HEK293 (cell line): ENCODE measurements around the gene AFF4.
A peak's percentile ranks its signal among the peaks of the same experiment; 100 is the strongest.

Experiments
- EGR2 ChIP-seq: fragments of 450-650 bp; formaldehyde crosslinking; IDR thresholded peaks from 2 replicates; pipeline ENCODE4 v1.5.1; 2016; ENCODE audit warnings: low read depth, missing biosample characterization, missing genetic modification characterization
- PRDM1 ChIP-seq: fragments of 450-650 bp; formaldehyde crosslinking; IDR thresholded peaks from 2 replicates; pipeline ENCODE4; 2016; ENCODE audit warnings: missing biosample characterization, missing genetic modification characterization
- SETDB1 ChIP-seq: IDR thresholded peaks from one replicate; pipeline ENCODE4 v1.6.1; 2017; ENCODE audit warnings: mild to moderate bottlenecking, low read length, moderate library complexity, mixed read lengths; ENCODE audit not compliant: insufficient read length
- SP2 ChIP-seq: fragments of 450-650 bp; formaldehyde crosslinking; IDR thresholded peaks from 2 replicates; pipeline ENCODE4 v1.5.1; 2016; ENCODE audit warnings: missing biosample characterization, missing genetic modification characterization
- SP7 ChIP-seq: fragments of 450-650 bp; formaldehyde crosslinking; IDR thresholded peaks from 2 replicates; pipeline ENCODE4 v1.5.1; 2016; ENCODE audit warnings: missing biosample characterization, missing genetic modification characterization
- WT1 ChIP-seq: fragments of 450-650 bp; formaldehyde crosslinking; IDR thresholded peaks from 2 replicates; pipeline ENCODE4 v1.5.1; 2016; ENCODE audit warnings: missing biosample characterization, missing genetic modification characterization
- ZBTB20 ChIP-seq: fragments of 450-650 bp; formaldehyde crosslinking; IDR thresholded peaks from 2 replicates; pipeline ENCODE4 v1.5.1; 2016; ENCODE audit warnings: missing biosample characterization, missing genetic modification characterization
- ZBTB21 ChIP-seq: fragments of 450-650 bp; formaldehyde crosslinking; IDR thresholded peaks from 2 replicates; pipeline ENCODE4 v1.5.1; 2017; ENCODE audit warnings: missing biosample characterization, missing genetic modification characterization
- ZBTB8A ChIP-seq: fragments of 450-650 bp; formaldehyde crosslinking; IDR thresholded peaks from 2 replicates; pipeline ENCODE4 v1.5.1; 2016; ENCODE audit warnings: missing biosample characterization, missing genetic modification characterization
- ZEB2 ChIP-seq: fragments of 450-650 bp; formaldehyde crosslinking; IDR thresholded peaks from 2 replicates; pipeline ENCODE4 v1.5.1; 2016; ENCODE audit warnings: missing biosample characterization, missing genetic modification characterization
- ZIC2 ChIP-seq: fragments of 450-650 bp; formaldehyde crosslinking; IDR thresholded peaks from 2 replicates; pipeline ENCODE4 v1.5.1; 2016; ENCODE audit warnings: missing biosample characterization, missing genetic modification characterization
- ZNF121 ChIP-seq: fragments of 450-650 bp; formaldehyde crosslinking; IDR thresholded peaks from 2 replicates; pipeline ENCODE4 v1.5.1; 2016; ENCODE audit warnings: missing biosample characterization, missing genetic modification characterization
- ZNF146 ChIP-seq: fragments of 450-650 bp; formaldehyde crosslinking; IDR thresholded peaks from 2 replicates; pipeline ENCODE4 v1.5.1; 2016; ENCODE audit warnings: missing biosample characterization, missing genetic modification characterization
- ZNF155 ChIP-seq: fragments of 450-650 bp; formaldehyde crosslinking; IDR thresholded peaks from 2 replicates; pipeline ENCODE4 v1.5.1; 2016; ENCODE audit warnings: missing biosample characterization, missing genetic modification characterization
- ZNF18 ChIP-seq: fragments of 450-650 bp; formaldehyde crosslinking; IDR thresholded peaks from 2 replicates; pipeline ENCODE4 v1.5.1; 2016; ENCODE audit warnings: missing biosample characterization, missing genetic modification characterization
- ZNF19 ChIP-seq: fragments of 450-650 bp; formaldehyde crosslinking; IDR thresholded peaks from 2 replicates; pipeline ENCODE4; 2016; ENCODE audit warnings: missing biosample characterization, missing genetic modification characterization, low read depth
- ZNF202 ChIP-seq: fragments of 450-650 bp; formaldehyde crosslinking; IDR thresholded peaks from 2 replicates; pipeline ENCODE4 v1.5.1; 2016; ENCODE audit warnings: missing biosample characterization, missing genetic modification characterization, borderline replicate concordance
- ZNF23 ChIP-seq: fragments of 450-650 bp; formaldehyde crosslinking; IDR thresholded peaks from 2 replicates; pipeline ENCODE4 v1.5.1; 2016; ENCODE audit warnings: missing biosample characterization, missing genetic modification characterization, borderline replicate concordance
- ZNF24 ChIP-seq: fragments of 450-650 bp; formaldehyde crosslinking; IDR thresholded peaks from 2 replicates; pipeline ENCODE4 v1.5.1; 2016; ENCODE audit warnings: missing biosample characterization, missing genetic modification characterization
- ZNF266 ChIP-seq: fragments of 450-650 bp; formaldehyde crosslinking; IDR thresholded peaks from 2 replicates; pipeline ENCODE4 v1.5.1; 2016; ENCODE audit warnings: missing biosample characterization, missing genetic modification characterization, low read depth
- ZNF341 ChIP-seq: fragments of 450-650 bp; formaldehyde crosslinking; IDR thresholded peaks from 2 replicates; pipeline ENCODE4; 2016; ENCODE audit warnings: low read depth, missing biosample characterization, missing genetic modification characterization
- ZNF354C ChIP-seq: fragments of 450-650 bp; formaldehyde crosslinking; IDR thresholded peaks from 2 replicates; pipeline ENCODE4 v1.5.1; 2016; ENCODE audit warnings: missing biosample characterization, missing genetic modification characterization, low read depth, borderline replicate concordance
- ZNF416 ChIP-seq: fragments of 450-650 bp; formaldehyde crosslinking; IDR thresholded peaks from 2 replicates; pipeline ENCODE4 v1.5.1; 2016; ENCODE audit warnings: missing biosample characterization, missing genetic modification characterization
- ZNF501 ChIP-seq: fragments of 450-650 bp; formaldehyde crosslinking; IDR thresholded peaks from 2 replicates; pipeline ENCODE4 v1.5.1; 2016; ENCODE audit warnings: missing biosample characterization, missing genetic modification characterization
- ZNF518A ChIP-seq: fragments of 450-650 bp; formaldehyde crosslinking; conservative IDR thresholded peaks from 2 replicates; pipeline ENCODE4 v1.5.1; 2016; ENCODE audit warnings: low read depth, missing biosample characterization, missing genetic modification characterization
- ZNF558 ChIP-seq: fragments of 450-650 bp; formaldehyde crosslinking; IDR thresholded peaks from 2 replicates; pipeline ENCODE4 v1.5.1; 2016; ENCODE audit warnings: missing biosample characterization, missing genetic modification characterization
- ZNF596 ChIP-seq: fragments of 450-650 bp; IDR thresholded peaks from 2 replicates; pipeline ENCODE4 v1.5.0; 2018; ENCODE audit warnings: missing biosample characterization, mild to moderate bottlenecking, missing genetic modification characterization, moderate library complexity
- ZNF600 ChIP-seq: fragments of 450-650 bp; formaldehyde crosslinking; IDR thresholded peaks from 2 replicates; pipeline ENCODE4 v1.5.1; 2016; ENCODE audit warnings: missing biosample characterization, missing genetic modification characterization
- ZNF621 ChIP-seq: fragments of 450-650 bp; formaldehyde crosslinking; IDR thresholded peaks from 2 replicates; pipeline ENCODE4 v1.5.1; 2017; ENCODE audit warnings: missing biosample characterization, missing genetic modification characterization
- ZNF626 ChIP-seq: fragments of 450-650 bp; sonication (Bioruptor Pico); formaldehyde crosslinking; IDR thresholded peaks from 2 replicates; pipeline ENCODE4 v1.5.1; 2018; ENCODE audit warnings: missing biosample characterization, missing genetic modification characterization, inconsistent platforms
- ZNF664 ChIP-seq: fragments of 450-650 bp; formaldehyde crosslinking; IDR thresholded peaks from 2 replicates; pipeline ENCODE4 v1.5.1; 2016; ENCODE audit warnings: missing biosample characterization, missing genetic modification characterization
- ZNF677 ChIP-seq: fragments of 450-650 bp; IDR thresholded peaks from 2 replicates; pipeline ENCODE4 v1.5.0; 2018; ENCODE audit warnings: missing biosample characterization, mild to moderate bottlenecking, missing genetic modification characterization, moderate library complexity
- ZNF692 ChIP-seq: fragments of 450-650 bp; formaldehyde crosslinking; IDR thresholded peaks from 2 replicates; pipeline ENCODE4 v1.5.1; 2016; ENCODE audit warnings: missing biosample characterization, missing genetic modification characterization
- ZNF707 ChIP-seq: fragments of 450-650 bp; formaldehyde crosslinking; IDR thresholded peaks from 2 replicates; pipeline ENCODE4 v1.5.1; 2016; ENCODE audit warnings: missing biosample characterization, missing genetic modification characterization
- ZSCAN16 ChIP-seq: fragments of 450-650 bp; formaldehyde crosslinking; IDR thresholded peaks from 2 replicates; pipeline ENCODE4 v1.5.1; 2016; ENCODE audit warnings: missing biosample characterization, missing genetic modification characterization

AFF4 gene

GRCh38 chr5:132866342-132867045, 96.9 kb downstream of the AFF4 start, which contains the start of the genes GDF9 and UQCRQ (continued):
- TF ChIP-seq ZNF518A, result peak; percentile 90
- no peak for TF ChIP-seq PRDM1 (tag by site-specific recombination)
- TF ChIP-seq ZNF621, result no peak
- TF ChIP-seq ZIC2 (tag by site-specific recombination), result peak; percentile 96
- TF ChIP-seq ZNF416 (tag by site-specific recombination), result no peak
- no peak; the same call in 1 of the 2 replicates for TF ChIP-seq ZBTB20 (tag by site-specific recombination)
- 0 out of 2 replicates have a peak, but pooled peaks have one; percentile 55 for TF ChIP-seq ZSCAN16 (tag by site-specific recombination)
- TF ChIP-seq ZNF24, result peak; percentile 52; the same call in 1 of the 2 replicates
- peak; percentile 39; the same call in 1 of the 2 replicates for TF ChIP-seq ZNF121 (tag by site-specific recombination)
- TF ChIP-seq ZNF23 (tag by site-specific recombination), result no peak
- TF ChIP-seq ZBTB8A (tag by site-specific recombination), result peak; percentile 100
- no peak for TF ChIP-seq ZNF626 (tag by site-specific recombination)
- TF ChIP-seq ZNF19, result no peak
- peak; percentile 99 for TF ChIP-seq ZBTB21 (tag by site-specific recombination)
- TF ChIP-seq ZNF501 (tag by site-specific recombination), result peak; percentile 93
- TF ChIP-seq SP7 (tag by site-specific recombination), result peak; percentile 72
- peak; percentile 62 for TF ChIP-seq ZNF692 (tag by site-specific recombination)
- no peak for TF ChIP-seq ZNF18
- no peak; the same call in 1 of the 2 replicates for TF ChIP-seq WT1 (tag by site-specific recombination)
- TF ChIP-seq ZEB2, result peak; percentile 88
- TF ChIP-seq ZNF202 (tag by site-specific recombination), result no peak
- no peak for TF ChIP-seq ZNF146 (tag by site-specific recombination)
- no peak for TF ChIP-seq ZNF677 (tag by site-specific recombination)
- no peak for TF ChIP-seq ZNF558
- no peak for TF ChIP-seq ZNF664 (tag by site-specific recombination)
- no peak for TF ChIP-seq ZNF707 (tag by site-specific recombination)
- TF ChIP-seq SP2 (tag by site-specific recombination), result peak; percentile 96
- TF ChIP-seq ZNF155 (tag by site-specific recombination), result no peak
- 0 out of 2 replicates have a peak, but pooled peaks have one; percentile 5 for TF ChIP-seq ZNF341 (tag by site-specific recombination)
- peak; percentile 83 for TF ChIP-seq ZNF600 (tag by site-specific recombination)
- no peak for TF ChIP-seq ZNF266 (tag by site-specific recombination)
- TF ChIP-seq SETDB1, result no peak
- TF ChIP-seq ZNF596, result no peak
- no peak for TF ChIP-seq ZNF354C (tag by site-specific recombination)
- peak; percentile 89 for TF ChIP-seq EGR2 (tag by site-specific recombination)
